Measurements from ENCODE around the gene GLB1L3. TPM values are rescaled to one million over a fixed set of nuclear protein-coding genes. Genes with fewer than 3 reads are reported as not detected.

GLB1L3 gene
- polyA plus RNA-seq, 1 experiment, result not detected

GRCh38 chr11:134250246-134250645 is 25.9 kb upstream of the GLB1L3 start:
- CTCF ChIA-PET, result interaction anchor here (1.3 kb wide), 1 partner anchor 11 kb away, joined by 5 read pairs; no protein-coding TSS in a partner anchor
- Histone ChIP-seq H3K4me3 (ENCODE audit: low read depth, low read length) (no peak overlapping the region), H3K27ac (ENCODE audit: low read depth, low read length) (no peak overlapping the region), H3K27me3 (ENCODE audit: control insufficient read depth, insufficient read depth, low read length) (no peaks in the 10 kb centered on the region), H3K9me3 (ENCODE audit: control insufficient read depth, insufficient read depth, low read length) (no peaks in the 10 kb centered on the region)
- no peak for DNase-seq (ENCODE audit: low read depth, low spot score)
- TF ChIP-seq, protein P1, sequence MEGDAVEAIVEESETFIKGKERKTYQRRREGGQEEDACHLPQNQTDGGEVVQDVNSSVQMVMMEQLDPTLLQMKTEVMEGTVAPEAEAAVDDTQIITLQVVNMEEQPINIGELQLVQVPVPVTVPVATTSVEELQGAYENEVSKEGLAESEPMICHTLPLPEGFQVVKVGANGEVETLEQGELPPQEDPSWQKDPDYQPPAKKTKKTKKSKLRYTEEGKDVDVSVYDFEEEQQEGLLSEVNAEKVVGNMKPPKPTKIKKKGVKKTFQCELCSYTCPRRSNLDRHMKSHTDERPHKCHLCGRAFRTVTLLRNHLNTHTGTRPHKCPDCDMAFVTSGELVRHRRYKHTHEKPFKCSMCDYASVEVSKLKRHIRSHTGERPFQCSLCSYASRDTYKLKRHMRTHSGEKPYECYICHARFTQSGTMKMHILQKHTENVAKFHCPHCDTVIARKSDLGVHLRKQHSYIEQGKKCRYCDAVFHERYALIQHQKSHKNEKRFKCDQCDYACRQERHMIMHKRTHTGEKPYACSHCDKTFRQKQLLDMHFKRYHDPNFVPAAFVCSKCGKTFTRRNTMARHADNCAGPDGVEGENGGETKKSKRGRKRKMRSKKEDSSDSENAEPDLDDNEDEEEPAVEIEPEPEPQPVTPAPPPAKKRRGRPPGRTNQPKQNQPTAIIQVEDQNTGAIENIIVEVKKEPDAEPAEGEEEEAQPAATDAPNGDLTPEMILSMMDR (IDR thresholded peaks at IDR 0.05; ENCODE audit: low read depth, low read length), result no peak
- POLR2A ChIA-PET, result no interaction called here

DNA sequence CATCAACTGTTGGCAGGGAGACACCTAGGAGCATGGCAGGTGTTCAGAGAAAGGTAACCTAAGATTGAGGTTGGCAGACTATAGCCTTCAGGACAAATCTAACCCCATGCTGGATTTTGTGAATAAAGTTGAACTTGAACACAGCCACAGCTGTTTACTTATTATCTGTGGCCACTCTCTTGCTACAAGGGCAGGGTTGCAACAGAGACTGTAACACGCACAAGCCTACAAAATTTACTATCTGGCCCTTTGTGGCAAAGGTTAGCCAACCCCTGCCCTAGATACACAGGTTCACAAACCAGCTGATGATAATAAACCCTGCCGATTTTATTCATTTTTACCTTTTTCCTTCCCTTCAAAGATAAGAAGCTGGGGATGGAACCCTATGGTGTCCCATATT is 25.5 kb upstream of the GLB1L3 start:
- Histone ChIP-seq H3K27ac (ENCODE audit: low read depth, low read length) (no peak overlapping the region), H3K27me3 (ENCODE audit: control insufficient read depth, insufficient read depth, low read length) (no peaks in the 10 kb centered on the region), H3K9me3 (ENCODE audit: control insufficient read depth, insufficient read depth, low read length) (no peaks in the 10 kb centered on the region), H3K4me3 (ENCODE audit: low read depth, low read length) (no peak overlapping the region)
- DNase-seq (ENCODE audit: low read depth, low spot score), result no peak
- ChIA-PET CTCF (interaction anchor here (1.2 to 1.3 kb wide), 2 partner anchors 11 kb away, joined by 4 to 5 read pairs; no protein-coding TSS in a partner anchor), POLR2A (no interaction called here)
- TF ChIP-seq, protein P1 (IDR thresholded peaks at IDR 0.05; ENCODE audit: low read depth, low read length), result no peak

GRCh38 chr11:134252346-134253187 is 23.6 kb upstream of the GLB1L3 start:
- TF ChIP-seq, protein P1 (IDR thresholded peaks at IDR 0.05; ENCODE audit: low read depth, low read length), result no peak
- CTCF ChIA-PET, result interaction anchor here (0.7 to 1.0 kb wide), 3 partner anchors 10 to 202 kb away, joined by 3 read pairs; no protein-coding TSS in a partner anchor
- Histone ChIP-seq H3K9me3 (ENCODE audit: control insufficient read depth, insufficient read depth, low read length) (no peaks in the 10 kb centered on the region), H3K27ac (ENCODE audit: low read depth, low read length) (peak overlapping the region; percentile 57), H3K4me3 (ENCODE audit: low read depth, low read length) (peak overlapping the region; percentile 88), H3K27me3 (ENCODE audit: control insufficient read depth, insufficient read depth, low read length) (no peaks in the 10 kb centered on the region)
- POLR2A ChIA-PET, result interaction anchor here (1.3 to 2.4 kb wide), 2 partner anchors 10 to 28 kb away, joined by 4 to 14 read pairs; partner anchors contain the start of genes NCAPD3 and VPS26B
- DNase-seq (ENCODE audit: low read depth, low spot score), result no peak

- Histone ChIP-seq H3K27ac (ENCODE audit: low read depth, low read length) (peak within 1 kb of the TSS; percentile 57), H3K4me3 (ENCODE audit: low read depth, low read length) (peak within 1 kb of the TSS; percentile 88), H3K27me3 (ENCODE audit: control insufficient read depth, insufficient read depth, low read length) (no peaks in the 10 kb centered on the region), H3K9me3 (ENCODE audit: control insufficient read depth, insufficient read depth, low read length) (no peaks in the 10 kb centered on the region)
- ChIA-PET CTCF (interaction anchor here (0.8 to 1.7 kb wide), 4 partner anchors 9 to 138 kb away, joined by 3 to 9 read pairs (median 4); partner anchors contain the start of genes NCAPD3 and VPS26B), POLR2A (interaction anchor here (0.7 to 2.4 kb wide), 4 partner anchors 9 to 92 kb away, joined by 3 to 14 read pairs (median 4); partner anchors contain the start of genes NCAPD3 and VPS26B)
- peak; percentile 92 for DNase-seq (ENCODE audit: low read depth, low spot score)
- TF ChIP-seq, protein P1 (IDR thresholded peaks at IDR 0.05; ENCODE audit: low read depth, low read length), result peak; percentile 26; the same call in 1 of the 2 replicates
Observed at GRCh38 chr11:134253188-134253993, 22.8 kb upstream of the GLB1L3 start, which contains the start of the genes ACAD8 and THYN1. Gene ACAD8, plus strand, starts transcription at chr11:134253568. Its CDS starts 33 bp downstream, at chr11:134253601. Gene THYN1, minus strand, starts transcription at chr11:134253352. Its CDS starts 470 bp downstream, at chr11:134252882.
